ENCODE results near the gene KPNB1. TPM values are rescaled to one million over a fixed set of nuclear protein-coding genes. Genes with fewer than 3 reads are reported as not detected.
"Not testable (repeated sequence)": the region's sequence is repeated elsewhere in the genome, so short reads cannot be mapped to it uniquely, and the experiment has no call there.

KPNB1 gene
- total RNA-seq, 1 donor from 2014 or later = 365 TPM

DNA sequence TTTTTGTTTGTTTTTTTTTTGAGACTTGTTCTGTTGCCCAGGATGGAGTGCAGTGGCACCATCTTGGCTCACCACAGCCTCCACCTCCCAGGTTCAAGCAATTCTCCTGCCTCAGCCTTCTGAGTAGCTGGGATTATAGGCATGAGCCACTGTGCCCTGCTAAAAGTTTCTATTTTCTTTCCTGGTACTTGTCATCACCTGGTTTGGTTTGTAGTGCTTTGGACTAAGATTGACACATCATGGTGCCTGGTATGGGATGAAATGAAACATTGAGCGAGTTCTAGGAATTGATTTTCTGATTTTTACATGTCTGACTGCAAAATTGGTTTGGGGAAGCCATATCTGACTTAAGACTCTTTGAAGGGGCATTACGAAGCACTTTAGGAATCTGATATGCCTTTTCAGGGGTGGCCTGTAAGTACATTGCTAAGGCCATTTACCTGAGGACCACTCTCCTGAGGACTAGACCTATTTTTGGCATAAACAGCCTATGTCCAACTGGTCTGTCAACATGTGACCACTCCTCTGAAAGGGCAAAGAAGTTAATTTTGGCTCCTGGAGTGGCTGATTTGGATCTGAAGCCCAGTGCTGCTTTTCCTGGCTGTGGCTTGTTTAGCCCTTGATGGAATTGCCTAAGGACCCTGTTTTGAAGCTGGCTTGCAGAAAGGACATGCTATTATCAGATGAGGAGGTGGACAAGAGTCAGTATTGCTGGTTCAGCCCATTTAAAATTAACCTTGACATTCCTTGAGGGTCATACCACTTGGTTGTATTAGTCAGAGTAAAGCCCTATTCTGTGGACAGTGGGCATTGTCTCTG is 25.9 kb downstream of the KPNB1 start:
- TF ChIP-seq, protein P1, sequence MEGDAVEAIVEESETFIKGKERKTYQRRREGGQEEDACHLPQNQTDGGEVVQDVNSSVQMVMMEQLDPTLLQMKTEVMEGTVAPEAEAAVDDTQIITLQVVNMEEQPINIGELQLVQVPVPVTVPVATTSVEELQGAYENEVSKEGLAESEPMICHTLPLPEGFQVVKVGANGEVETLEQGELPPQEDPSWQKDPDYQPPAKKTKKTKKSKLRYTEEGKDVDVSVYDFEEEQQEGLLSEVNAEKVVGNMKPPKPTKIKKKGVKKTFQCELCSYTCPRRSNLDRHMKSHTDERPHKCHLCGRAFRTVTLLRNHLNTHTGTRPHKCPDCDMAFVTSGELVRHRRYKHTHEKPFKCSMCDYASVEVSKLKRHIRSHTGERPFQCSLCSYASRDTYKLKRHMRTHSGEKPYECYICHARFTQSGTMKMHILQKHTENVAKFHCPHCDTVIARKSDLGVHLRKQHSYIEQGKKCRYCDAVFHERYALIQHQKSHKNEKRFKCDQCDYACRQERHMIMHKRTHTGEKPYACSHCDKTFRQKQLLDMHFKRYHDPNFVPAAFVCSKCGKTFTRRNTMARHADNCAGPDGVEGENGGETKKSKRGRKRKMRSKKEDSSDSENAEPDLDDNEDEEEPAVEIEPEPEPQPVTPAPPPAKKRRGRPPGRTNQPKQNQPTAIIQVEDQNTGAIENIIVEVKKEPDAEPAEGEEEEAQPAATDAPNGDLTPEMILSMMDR (IDR thresholded peaks at IDR 0.05) = no peak
- ChIA-PET CTCF (interaction anchor here (3.9 kb wide), 1 partner anchor 11 kb away, joined by 13 read pairs; no protein-coding TSS in a partner anchor), POLR2A (interaction anchor here (1.0 to 1.2 kb wide), 2 partner anchors 12 to 153 kb away, joined by 3 to 5 read pairs; no protein-coding TSS in a partner anchor)
- no peaks in the 10 kb centered on the region for H3K27me3 Mint-ChIP-seq
- peaks cover 95% of the 10 kb centered on the region for H3K36me3 Mint-ChIP-seq (ENCODE audit: low read depth)
- H3K9me3 Mint-ChIP-seq = no peaks in the 10 kb centered on the region
- intact Hi-C loops (cut with micrococcal nuclease) = no loop called here
- DNase-seq (no peak), ATAC-seq (ENCODE audit: low read depth) (no peak)
- peaks cover 5% of the 10 kb centered on the region for H3K4me1 Mint-ChIP-seq
- peak overlapping the region; percentile 41 for H3K27ac Mint-ChIP-seq
- no peak overlapping the region for H3K4me3 Mint-ChIP-seq

- H3K4me1 Mint-ChIP-seq = peaks cover 2% of the 10 kb centered on the region
These were observed 26.4 kb downstream of the KPNB1 start for GRCh38 chr17:47676199-47676472.

GRCh38 chr17:47676510-47677165 is 26.9 kb downstream of the KPNB1 start:
- ATAC-seq (ENCODE audit: low read depth) (no peak), DNase-seq (no peak)
- Mint-ChIP-seq H3K36me3 (ENCODE audit: low read depth) (peaks cover 93% of the 10 kb centered on the region), H3K9me3 (no peaks in the 10 kb centered on the region), H3K27ac (no peak overlapping the region), H3K4me3 (no peak overlapping the region), H3K4me1 (peaks cover 2% of the 10 kb centered on the region), H3K27me3 (no peaks in the 10 kb centered on the region)
- TF ChIP-seq, protein P1 (IDR thresholded peaks at IDR 0.05) = no peak
- intact Hi-C loops (cut with micrococcal nuclease) = no loop called here
- ChIA-PET POLR2A (interaction anchor here (1.0 kb wide), 1 partner anchor 152 kb away, joined by 3 read pairs; no protein-coding TSS in a partner anchor), CTCF (interaction anchor here (0.9 to 3.9 kb wide), 2 partner anchors 12 to 43 kb away, joined by 4 to 13 read pairs; no protein-coding TSS in a partner anchor)

More at GRCh38 chr17:47676199-47676472, 26.4 kb downstream of the KPNB1 start:
- DNase-seq = no peak
- POLR2A ChIA-PET = interaction anchor here (1.0 kb wide), 1 partner anchor 152 kb away, joined by 3 read pairs; no protein-coding TSS in a partner anchor
- Mint-ChIP-seq H3K9me3 (no peaks in the 10 kb centered on the region), H3K27me3 (no peaks in the 10 kb centered on the region), H3K36me3 (ENCODE audit: low read depth) (peaks cover 94% of the 10 kb centered on the region), H3K4me3 (no peak overlapping the region), H3K27ac (no peak overlapping the region)
- ATAC-seq (ENCODE audit: low read depth) = no peak
- CTCF ChIA-PET = interaction anchor here (0.9 to 3.9 kb wide), 2 partner anchors 11 to 44 kb away, joined by 4 to 13 read pairs; no protein-coding TSS in a partner anchor
- intact Hi-C loops (cut with micrococcal nuclease) = no loop called here
- TF ChIP-seq, protein P1 (IDR thresholded peaks at IDR 0.05) = no peak

GRCh38 chr17:47678196-47678595 is 28.5 kb downstream of the KPNB1 start:
- no peak overlapping the region for H3K27ac Mint-ChIP-seq
- H3K4me3 Mint-ChIP-seq = no peak overlapping the region
- peaks cover 93% of the 10 kb centered on the region for H3K36me3 Mint-ChIP-seq (ENCODE audit: low read depth)
- ATAC-seq (ENCODE audit: low read depth) (no peak), DNase-seq (no peak)
- no peaks in the 10 kb centered on the region for H3K27me3 Mint-ChIP-seq
- intact Hi-C loops (cut with micrococcal nuclease) = no loop called here
- TF ChIP-seq, protein P1 (IDR thresholded peaks at IDR 0.05) = no peak
- CTCF ChIA-PET = interaction anchor here (1.2 to 3.9 kb wide), 2 partner anchors 9 to 13 kb away, joined by 3 to 13 read pairs; no protein-coding TSS in a partner anchor
- POLR2A ChIA-PET = interaction anchor here (1.0 to 1.2 kb wide), 2 partner anchors 8 to 29 kb away, joined by 3 read pairs; partner anchors contain the start of gene KPNB1
- peaks cover 2% of the 10 kb centered on the region for H3K4me1 Mint-ChIP-seq
- H3K9me3 Mint-ChIP-seq = no peaks in the 10 kb centered on the region

GRCh38 chr17:47682138-47682537 is 32.4 kb downstream of the KPNB1 start:
- peaks cover 89% of the 10 kb centered on the region for H3K36me3 Mint-ChIP-seq (ENCODE audit: low read depth)
- no peak for DNase-seq
- no peaks in the 10 kb centered on the region for H3K9me3 Mint-ChIP-seq
- no peak overlapping the region for H3K27ac Mint-ChIP-seq
- ChIA-PET POLR2A (interaction anchor here (1.1 kb wide), 1 partner anchor 33 kb away, joined by 3 read pairs; no protein-coding TSS in a partner anchor), CTCF (no interaction called here)
- no peaks in the 10 kb centered on the region for H3K4me1 Mint-ChIP-seq
- TF ChIP-seq, protein P1 (IDR thresholded peaks at IDR 0.05) = no peak
- no peak for ATAC-seq (ENCODE audit: low read depth)
- intact Hi-C loops (cut with micrococcal nuclease) = no loop called here
- no peak overlapping the region for H3K4me3 Mint-ChIP-seq
- H3K27me3 Mint-ChIP-seq = no peaks in the 10 kb centered on the region

GRCh38 chr17:47682727-47683126 is 33.0 kb downstream of the KPNB1 start:
- H3K4me1 Mint-ChIP-seq; H3K9me3 Mint-ChIP-seq; H3K27me3 Mint-ChIP-seq; intact Hi-C loops (cut with micrococcal nuclease); DNase-seq; H3K4me3 Mint-ChIP-seq; ATAC-seq (ENCODE audit: low read depth); CTCF ChIA-PET: not testable (repeated sequence)
- POLR2A ChIA-PET = interaction anchor here (0.6 to 1.1 kb wide), 2 partner anchors 25 to 33 kb away, joined by 3 to 7 read pairs; no protein-coding TSS in a partner anchor
- H3K36me3 Mint-ChIP-seq (ENCODE audit: low read depth) = peaks cover 84% of the 10 kb centered on the region
- H3K27ac Mint-ChIP-seq = peak overlapping the region; percentile 30

Measured in activated B cell treated with CpG ODN at 0.5 μM for 24 hours (primary cell).